ENCODE measurements around the gene TBC1D5. TPM values are rescaled to one million over a fixed set of nuclear protein-coding genes. Genes with fewer than 3 reads are reported as not detected.
"Not testable (repeated sequence)": the region's sequence is repeated elsewhere in the genome, so short reads cannot be mapped to it uniquely, and the experiment has no call there.

Gene TBC1D5
- total RNA-seq, 1 experiment from 2014 or later, result 43.3 TPM

DNA sequence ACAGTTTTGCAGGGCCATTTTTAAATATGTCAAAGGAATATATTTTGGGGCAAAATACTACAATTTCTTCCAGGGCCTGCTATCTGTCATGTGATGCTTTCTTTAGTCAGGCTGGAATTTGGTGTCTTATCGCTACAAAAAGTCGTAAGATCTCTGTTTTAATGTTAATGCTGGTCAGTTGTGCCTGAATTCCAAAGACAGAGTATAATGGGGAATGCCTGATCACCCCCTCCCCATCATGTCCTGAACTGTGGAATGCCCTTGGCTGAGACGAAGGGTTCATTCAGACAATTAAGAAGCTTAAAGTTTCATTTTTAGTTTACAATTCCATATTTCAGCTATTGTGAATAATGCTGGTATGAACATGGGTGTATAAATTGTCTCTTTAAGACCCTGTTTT lies 203.0 kb downstream of the TBC1D5 start:
- BruUV-seq (replicated peaks), result no TSS peak
- H3K4me3 Mint-ChIP-seq (ENCODE audit: unreplicated experiment), result no peak overlapping the region
- ChIA-PET CTCF (no interaction called here), POLR2A (no interaction called here)
- intact Hi-C loops (cut with micrococcal nuclease), result no loop called here
- no peak overlapping the region for H3K27ac Mint-ChIP-seq (ENCODE audit: low read depth, unreplicated experiment)
- no peaks in the 10 kb centered on the region for H3K4me1 Mint-ChIP-seq (ENCODE audit: insufficient read depth, unreplicated experiment)
- TF ChIP-seq, protein P1, sequence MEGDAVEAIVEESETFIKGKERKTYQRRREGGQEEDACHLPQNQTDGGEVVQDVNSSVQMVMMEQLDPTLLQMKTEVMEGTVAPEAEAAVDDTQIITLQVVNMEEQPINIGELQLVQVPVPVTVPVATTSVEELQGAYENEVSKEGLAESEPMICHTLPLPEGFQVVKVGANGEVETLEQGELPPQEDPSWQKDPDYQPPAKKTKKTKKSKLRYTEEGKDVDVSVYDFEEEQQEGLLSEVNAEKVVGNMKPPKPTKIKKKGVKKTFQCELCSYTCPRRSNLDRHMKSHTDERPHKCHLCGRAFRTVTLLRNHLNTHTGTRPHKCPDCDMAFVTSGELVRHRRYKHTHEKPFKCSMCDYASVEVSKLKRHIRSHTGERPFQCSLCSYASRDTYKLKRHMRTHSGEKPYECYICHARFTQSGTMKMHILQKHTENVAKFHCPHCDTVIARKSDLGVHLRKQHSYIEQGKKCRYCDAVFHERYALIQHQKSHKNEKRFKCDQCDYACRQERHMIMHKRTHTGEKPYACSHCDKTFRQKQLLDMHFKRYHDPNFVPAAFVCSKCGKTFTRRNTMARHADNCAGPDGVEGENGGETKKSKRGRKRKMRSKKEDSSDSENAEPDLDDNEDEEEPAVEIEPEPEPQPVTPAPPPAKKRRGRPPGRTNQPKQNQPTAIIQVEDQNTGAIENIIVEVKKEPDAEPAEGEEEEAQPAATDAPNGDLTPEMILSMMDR (IDR thresholded peaks at IDR 0.05; ENCODE audit: unreplicated experiment), result no peak
- no peaks in the 10 kb centered on the region for H3K27me3 Mint-ChIP-seq (ENCODE audit: insufficient read depth, unreplicated experiment)
- no peak for DNase-seq (ENCODE audit: unreplicated experiment)
- H3K36me3 Mint-ChIP-seq (ENCODE audit: insufficient read depth, unreplicated experiment), result peaks cover 6% of the 10 kb centered on the region
- no peaks in the 10 kb centered on the region for H3K9me3 Mint-ChIP-seq (ENCODE audit: unreplicated experiment)

- POLR2A ChIA-PET, result no interaction called here
- CTCF ChIA-PET, result no interaction called here
- no peak for DNase-seq (ENCODE audit: unreplicated experiment)
- Mint-ChIP-seq H3K4me1 (ENCODE audit: insufficient read depth, unreplicated experiment) (no peaks in the 10 kb centered on the region), H3K27me3 (ENCODE audit: insufficient read depth, unreplicated experiment) (no peaks in the 10 kb centered on the region), H3K27ac (ENCODE audit: low read depth, unreplicated experiment) (no peak overlapping the region), H3K36me3 (ENCODE audit: insufficient read depth, unreplicated experiment) (peaks cover 6% of the 10 kb centered on the region), H3K4me3 (ENCODE audit: unreplicated experiment) (no peak overlapping the region), H3K9me3 (ENCODE audit: unreplicated experiment) (no peaks in the 10 kb centered on the region)
- TF ChIP-seq, protein P1 (IDR thresholded peaks at IDR 0.05; ENCODE audit: unreplicated experiment), result no peak
- BruUV-seq (replicated peaks), result no TSS peak
- intact Hi-C loops (cut with micrococcal nuclease), result no loop called here
Observed at GRCh38 chr3:17535274-17535673, 207.2 kb downstream of the TBC1D5 start.

GRCh38 chr3:17532446-17532845 lies 210.0 kb downstream of the TBC1D5 start:
- H3K27me3 Mint-ChIP-seq (ENCODE audit: insufficient read depth, unreplicated experiment); H3K4me3 Mint-ChIP-seq (ENCODE audit: unreplicated experiment); DNase-seq (ENCODE audit: unreplicated experiment); H3K9me3 Mint-ChIP-seq (ENCODE audit: unreplicated experiment); intact Hi-C loops (cut with micrococcal nuclease); H3K27ac Mint-ChIP-seq (ENCODE audit: low read depth, unreplicated experiment); POLR2A ChIA-PET; H3K36me3 Mint-ChIP-seq (ENCODE audit: insufficient read depth, unreplicated experiment); CTCF ChIA-PET; BruUV-seq (replicated peaks); H3K4me1 Mint-ChIP-seq (ENCODE audit: insufficient read depth, unreplicated experiment): not testable (repeated sequence)

GRCh38 chr3:17529677-17530076 lies 212.8 kb downstream of the TBC1D5 start:
- no peaks in the 10 kb centered on the region for H3K27me3 Mint-ChIP-seq (ENCODE audit: insufficient read depth, unreplicated experiment)
- no peaks in the 10 kb centered on the region for H3K9me3 Mint-ChIP-seq (ENCODE audit: unreplicated experiment)
- TF ChIP-seq, protein P1 (IDR thresholded peaks at IDR 0.05; ENCODE audit: unreplicated experiment), result no peak
- no peaks in the 10 kb centered on the region for H3K4me1 Mint-ChIP-seq (ENCODE audit: insufficient read depth, unreplicated experiment)
- no peak overlapping the region for H3K27ac Mint-ChIP-seq (ENCODE audit: low read depth, unreplicated experiment)
- ChIA-PET CTCF (interaction anchor here (0.5 to 0.6 kb wide), 2 partner anchors 28 to 105 kb away, joined by 3 to 4 read pairs; no protein-coding TSS in a partner anchor), POLR2A (no interaction called here)
- H3K4me3 Mint-ChIP-seq (ENCODE audit: unreplicated experiment), result no peak overlapping the region
- H3K36me3 Mint-ChIP-seq (ENCODE audit: insufficient read depth, unreplicated experiment), result peaks cover 6% of the 10 kb centered on the region
- no TSS peak for BruUV-seq (replicated peaks)
- intact Hi-C loops (cut with micrococcal nuclease), result no loop called here
- DNase-seq (ENCODE audit: unreplicated experiment), result no peak
